Duodenal mucosa (tissue), 2 donors: ENCODE results near the gene NRXN2.
A peak's percentile ranks its signal among the peaks of the same experiment; 100 is the strongest.

ENCODE experiments used
- H3K27ac ChIP-seq: one replicate; pipeline ENCODE4 v1.7.0; 2013; ENCODE audit warnings: low read depth, low read length
- H3K27me3 ChIP-seq, 2 donors: one replicate each; pipeline ENCODE4 v1.7.0; 2013; ENCODE audit warnings: low read length in 2 of 2, control low read depth in 1 of 2; ENCODE audit not compliant: insufficient read depth in 2 of 2, control insufficient read depth in 1 of 2
- H3K36me3 ChIP-seq, 2 donors: one replicate each; pipeline ENCODE4 v1.7.0; 2013; ENCODE audit warnings: low read length in 2 of 2, control low read depth in 1 of 2; ENCODE audit not compliant: insufficient read depth in 2 of 2, control insufficient read depth in 1 of 2
- H3K4me1 ChIP-seq, 2 donors: one replicate each; pipeline ENCODE4 v1.7.0; 2013; ENCODE audit warnings: low read length in 2 of 2, control low read depth in 1 of 2; ENCODE audit not compliant: insufficient read depth in 2 of 2, control insufficient read depth in 1 of 2
- H3K4me3 ChIP-seq, 2 donors: one replicate each; pipeline ENCODE4 v1.7.0; 2013; ENCODE audit warnings: low read length in 2 of 2, low read depth in 1 of 2
- H3K9ac ChIP-seq, 2 donors: one replicate each; pipeline ENCODE4 v1.7.0; 2013; ENCODE audit warnings: low read length in 2 of 2, low read depth in 1 of 2
- H3K9me3 ChIP-seq, 2 donors: one replicate each; pipeline ENCODE4 v1.7.0; 2013; ENCODE audit warnings: low read length in 2 of 2, control low read depth in 1 of 2; ENCODE audit not compliant: control insufficient read depth in 1 of 2

Gene NRXN2

DNA sequence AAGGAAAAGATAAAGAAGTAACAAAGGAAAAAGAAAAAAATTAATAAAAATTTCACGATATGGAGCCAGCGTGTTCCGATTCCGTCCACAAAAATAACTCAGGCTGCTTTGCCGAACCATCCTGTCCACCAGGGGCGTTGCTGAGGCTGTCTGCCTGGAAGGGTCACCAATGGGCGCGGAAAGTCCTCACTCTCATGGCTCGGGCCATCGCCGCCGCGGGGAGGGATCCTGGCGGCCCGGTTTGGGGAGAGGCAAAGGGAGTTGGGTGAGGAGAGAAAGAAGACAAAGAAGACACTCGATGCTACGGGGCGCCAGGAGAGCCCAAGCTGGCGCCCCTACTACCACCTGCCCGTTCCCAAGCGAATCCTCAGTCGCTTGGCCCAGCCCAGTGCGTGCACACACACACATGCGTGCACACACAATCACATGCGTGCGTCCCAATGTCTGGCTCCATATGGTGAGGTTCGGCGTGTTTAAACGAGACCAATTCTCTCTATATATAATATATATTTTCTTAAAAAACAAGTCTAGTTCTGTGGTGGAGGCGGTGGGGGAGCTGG, 42.4 kb upstream of the NRXN2 start:
- Histone ChIP-seq H3K27ac (no peak overlapping the region), H3K4me1 (peaks cover 0 to 14% of the 10 kb centered on the region in 2 donors), H3K9ac (no peak overlapping the region)

DNA sequence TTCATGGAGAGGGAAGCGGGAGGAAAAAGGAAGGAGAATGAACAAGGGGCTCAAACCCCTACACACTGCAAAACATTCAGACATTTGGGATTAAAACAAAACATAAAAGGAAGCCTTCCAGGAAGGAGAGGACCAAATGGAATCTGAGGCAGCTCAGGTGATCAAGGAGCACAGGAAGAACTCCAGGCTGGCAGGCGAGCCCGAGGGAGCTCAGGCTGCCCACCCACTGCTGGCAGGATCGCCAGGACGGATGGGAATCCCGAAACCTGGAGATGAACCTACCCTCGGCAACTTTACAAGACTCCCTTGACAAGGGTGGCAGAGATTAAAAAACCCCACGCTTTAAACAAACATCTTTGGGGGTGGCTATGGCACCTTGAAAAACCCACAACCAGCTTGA, 41.8 kb upstream of the NRXN2 start:
- H3K9ac ChIP-seq: no peak overlapping the region
- no peaks in the 10 kb centered on the region for H3K9me3 ChIP-seq
- no peak overlapping the region for H3K4me3 ChIP-seq
- peaks cover 0 to 19% of the 10 kb centered on the region in 2 donors for H3K4me1 ChIP-seq
- H3K36me3 ChIP-seq: peaks cover 59 to 77% of the 10 kb centered on the region in 2 donors
- no peaks in the 10 kb centered on the region for H3K27me3 ChIP-seq
- no peak overlapping the region for H3K27ac ChIP-seq

More for the DNA sequence above, 42.4 kb upstream of the NRXN2 start:
- Histone ChIP-seq H3K4me3 (no peak overlapping the region), H3K27me3 (no peaks in the 10 kb centered on the region), H3K9me3 (no peaks in the 10 kb centered on the region), H3K36me3 (peaks cover 65 to 83% of the 10 kb centered on the region in 2 donors)

DNA sequence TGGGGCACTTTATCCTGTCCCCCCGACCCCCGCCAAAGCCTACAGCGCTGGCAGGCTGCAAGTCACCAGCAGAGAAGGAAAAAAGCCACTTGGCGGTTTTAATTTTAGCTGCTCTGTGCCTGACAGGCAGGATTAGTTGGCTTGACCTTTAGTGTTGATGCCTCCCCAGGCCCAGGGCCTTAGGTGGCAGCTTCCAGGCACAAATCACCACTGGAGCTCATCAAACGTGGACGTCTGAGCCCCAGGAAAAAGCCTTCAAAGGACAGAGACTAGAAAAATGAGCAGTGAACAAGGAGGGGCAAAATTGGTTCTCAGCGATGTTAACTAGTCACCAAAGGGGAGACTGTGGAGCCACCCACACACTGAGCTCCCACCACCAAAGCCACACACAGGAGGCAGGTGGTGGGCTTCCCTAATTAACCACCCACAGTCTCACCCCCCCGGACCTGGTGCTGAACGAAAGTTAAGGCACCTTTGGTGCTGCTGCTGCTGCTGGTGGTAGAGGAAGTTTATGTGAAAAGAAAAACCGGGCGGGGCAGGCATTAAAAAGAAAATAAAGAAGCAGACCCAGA, 41.1 kb upstream of the NRXN2 start:
- Histone ChIP-seq H3K27ac (no peak overlapping the region), H3K9me3 (no peaks in the 10 kb centered on the region), H3K4me1 (peaks cover 0 to 19% of the 10 kb centered on the region in 2 donors), H3K9ac (no peak overlapping the region), H3K27me3 (no peaks in the 10 kb centered on the region), H3K36me3 (peaks cover 53 to 70% of the 10 kb centered on the region in 2 donors), H3K4me3 (no peak overlapping the region)

DNA sequence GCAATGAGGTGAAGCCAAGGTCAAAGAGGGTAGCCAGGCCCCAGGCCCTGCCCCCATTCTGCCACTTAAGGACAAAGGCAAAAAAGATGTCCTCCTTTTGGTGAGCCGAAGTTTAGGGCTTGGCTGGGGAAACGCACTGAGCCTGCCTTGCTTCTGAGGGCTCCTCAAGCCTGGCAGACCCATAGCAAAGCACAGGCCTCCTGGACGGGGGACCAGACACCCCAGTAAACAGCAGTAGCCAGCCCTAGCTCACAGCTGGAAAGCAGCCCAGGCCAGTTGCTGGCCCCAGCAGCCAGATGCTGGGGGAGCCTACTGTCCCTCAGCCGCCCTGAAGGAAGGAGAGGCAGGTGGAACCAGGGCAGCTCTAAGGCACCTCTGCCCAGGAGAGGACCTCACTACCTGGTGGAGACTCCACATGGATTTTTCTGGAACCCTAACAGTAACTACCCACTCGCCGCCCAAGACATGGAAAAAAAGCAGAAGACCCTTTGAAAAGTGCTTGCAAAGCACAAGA, 40.6 kb upstream of the NRXN2 start:
- Histone ChIP-seq H3K36me3 (peaks cover 47 to 65% of the 10 kb centered on the region in 2 donors), H3K4me3 (no peak overlapping the region), H3K9me3 (no peaks in the 10 kb centered on the region), H3K9ac (no peak overlapping the region), H3K27me3 (no peaks in the 10 kb centered on the region), H3K4me1 (peaks cover 0 to 19% of the 10 kb centered on the region in 2 donors), H3K27ac (no peak overlapping the region)

DNA sequence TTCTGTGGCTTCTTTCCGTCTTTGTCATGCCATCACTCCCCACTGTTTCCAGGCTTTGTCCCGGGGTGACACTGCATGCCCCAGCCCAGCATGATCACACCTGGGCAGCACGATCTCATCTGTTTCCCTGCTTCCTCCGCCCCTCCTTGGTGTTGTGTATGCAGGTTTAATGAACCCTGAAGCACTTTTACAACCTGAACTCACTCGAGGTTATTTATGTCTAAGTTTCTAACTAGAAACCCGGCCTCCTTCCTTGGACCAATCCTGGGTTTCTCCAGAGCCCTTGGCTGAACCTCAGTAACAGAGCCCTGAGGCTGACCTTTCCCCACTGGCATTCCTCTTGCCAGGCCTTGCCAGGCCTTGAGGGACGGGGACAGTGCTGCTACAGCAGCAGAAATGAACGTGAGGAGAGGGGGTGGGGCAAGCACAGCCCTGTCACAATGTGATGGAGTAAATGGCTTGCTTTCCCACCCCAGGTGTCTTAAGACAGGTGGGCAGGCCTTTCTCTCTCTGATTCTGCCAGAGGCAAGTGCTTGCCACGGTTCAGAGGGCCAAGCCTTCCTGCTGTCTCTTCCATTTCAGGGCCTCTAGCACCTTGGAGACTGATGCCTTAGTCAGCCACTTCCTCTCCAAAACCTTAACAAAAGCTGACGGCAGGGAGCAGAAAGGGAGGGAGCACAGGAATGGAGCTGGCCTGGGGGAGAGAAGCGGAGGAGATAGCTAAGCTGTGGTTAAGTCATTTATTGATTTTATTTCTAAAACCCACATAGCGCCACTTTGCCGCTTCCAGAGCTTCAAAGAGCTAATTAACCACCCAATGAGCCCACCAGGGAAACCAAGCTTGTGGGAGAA, 39.9 kb upstream of the NRXN2 start:
- Histone ChIP-seq H3K4me1 (peaks cover 0 to 19% of the 10 kb centered on the region in 2 donors), H3K9me3 (no peaks in the 10 kb centered on the region), H3K27ac (no peak overlapping the region)

DNA sequence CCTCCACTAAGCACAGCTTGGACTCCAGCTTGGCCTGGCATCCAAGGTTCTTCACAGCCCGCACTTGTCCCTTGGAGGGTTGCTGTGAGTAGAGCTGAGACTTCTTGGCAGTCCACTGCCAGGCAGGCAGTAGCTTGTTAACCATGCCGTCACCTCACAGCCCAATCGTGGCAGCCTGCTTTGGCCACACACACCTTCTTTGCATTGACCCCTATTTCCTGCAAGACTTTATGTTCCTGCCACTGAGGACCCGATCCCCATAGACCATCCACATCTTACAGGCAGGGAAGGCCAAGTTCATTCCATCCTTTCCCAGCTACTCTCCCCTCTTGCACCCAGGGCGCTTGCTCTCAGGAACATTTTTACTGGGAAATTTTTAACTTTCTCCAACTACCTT, 39.3 kb upstream of the NRXN2 start:
- H3K27me3 ChIP-seq: no peaks in the 10 kb centered on the region
- peaks cover 0 to 19% of the 10 kb centered on the region in 2 donors for H3K4me1 ChIP-seq
- no peak overlapping the region for H3K9ac ChIP-seq
- no peak overlapping the region for H3K27ac ChIP-seq
- H3K4me3 ChIP-seq: no peak overlapping the region
- peaks cover 34 to 52% of the 10 kb centered on the region in 2 donors for H3K36me3 ChIP-seq
- H3K9me3 ChIP-seq: no peaks in the 10 kb centered on the region

More for the DNA sequence above, 39.9 kb upstream of the NRXN2 start:
- no peak overlapping the region for H3K4me3 ChIP-seq
- no peaks in the 10 kb centered on the region for H3K27me3 ChIP-seq
- peak overlapping the region in 1 of 2 donors; percentile 12 for H3K9ac ChIP-seq
- peaks cover 40 to 58% of the 10 kb centered on the region in 2 donors for H3K36me3 ChIP-seq

DNA sequence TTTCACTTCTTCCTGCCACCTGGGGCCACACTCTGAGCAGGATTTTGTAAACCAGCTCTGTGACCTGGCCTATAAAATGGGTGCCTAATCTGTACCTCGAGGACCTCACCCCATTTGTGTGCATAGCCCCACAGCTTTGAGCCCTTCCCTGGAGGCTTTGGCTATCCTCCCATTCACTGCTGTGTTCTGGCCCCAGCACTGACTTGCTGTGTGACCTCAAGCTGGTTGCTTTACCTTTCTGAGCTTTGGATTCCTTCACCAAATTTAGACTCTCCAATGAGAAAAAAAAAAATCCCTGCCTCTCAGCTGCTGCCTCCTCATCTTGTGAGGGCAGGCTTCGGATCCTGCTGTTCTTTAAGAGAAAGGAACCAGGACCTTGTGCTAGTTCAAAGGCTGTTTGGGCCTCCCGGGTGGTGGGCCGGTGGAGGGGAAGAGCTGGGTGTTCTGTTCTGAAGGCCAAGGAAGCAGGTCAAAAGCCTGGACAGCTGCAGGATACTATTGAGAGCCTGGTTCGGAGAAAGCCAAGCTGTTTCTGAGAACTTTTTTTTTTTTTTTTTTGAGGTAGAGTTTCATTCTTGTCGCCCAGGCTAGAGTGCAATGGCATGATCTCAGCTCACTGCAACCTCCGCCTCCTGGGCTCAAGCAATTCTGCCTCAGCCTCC, 37.9 kb upstream of the NRXN2 start:
- H3K27me3 ChIP-seq: no peaks in the 10 kb centered on the region
- no peaks in the 10 kb centered on the region for H3K9me3 ChIP-seq
- no peak overlapping the region for H3K4me3 ChIP-seq
- H3K36me3 ChIP-seq: peaks cover 31 to 41% of the 10 kb centered on the region in 2 donors
- H3K9ac ChIP-seq: no peak overlapping the region
- H3K27ac ChIP-seq: no peak overlapping the region
- H3K4me1 ChIP-seq: peaks cover 0 to 19% of the 10 kb centered on the region in 2 donors

DNA sequence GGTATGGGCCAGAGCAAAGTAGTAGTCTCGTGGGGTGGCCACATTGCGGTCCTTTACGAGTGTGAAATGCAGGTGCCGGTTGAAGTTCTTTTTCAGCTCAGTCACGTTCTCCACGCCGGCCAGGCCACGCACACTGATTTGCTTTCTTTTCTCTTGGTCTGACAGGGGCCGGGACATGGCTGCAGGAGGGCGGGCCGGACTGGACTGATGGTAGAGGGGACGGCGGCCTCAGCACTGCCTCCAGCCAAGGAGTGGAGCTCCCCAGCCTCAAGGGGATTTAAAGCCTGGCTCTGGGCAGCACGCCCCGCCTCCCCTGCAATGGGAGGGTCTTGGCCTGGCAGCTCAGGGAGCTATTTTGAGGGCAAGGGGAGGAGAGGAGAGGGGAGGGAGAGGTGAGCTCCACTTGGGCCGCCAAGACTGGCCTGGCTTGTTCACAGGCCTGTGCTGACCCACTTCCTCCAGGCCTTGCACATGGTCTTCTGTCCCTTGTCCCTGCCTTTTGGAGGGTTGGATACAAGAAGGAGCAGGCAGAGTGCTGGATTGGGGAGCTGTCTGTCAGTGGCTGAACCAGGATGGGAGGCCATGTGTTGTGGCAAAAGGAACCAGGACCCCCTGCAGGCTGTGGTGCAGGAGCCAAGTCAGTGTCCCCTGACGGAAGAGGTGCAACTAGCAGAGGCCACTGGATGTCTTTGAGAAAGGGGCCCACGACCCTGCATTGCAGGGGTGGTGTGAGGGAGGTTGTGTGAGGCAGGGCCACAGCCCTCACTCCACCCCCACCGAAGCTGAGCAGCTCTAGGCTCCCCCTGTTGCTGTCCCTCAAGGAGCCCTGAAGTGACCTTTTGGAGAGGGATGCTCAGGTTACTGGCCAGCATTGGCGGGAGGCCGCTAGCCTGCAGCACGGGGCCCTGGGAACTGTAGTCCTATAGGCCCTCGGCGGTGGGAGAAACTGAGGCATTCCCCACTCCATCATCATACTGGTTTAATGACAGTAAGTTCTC, 37.0 kb upstream of the NRXN2 start, which contains the start of gene PYGM:
Gene PYGM (minus strand): TSS at position 253 of the 998 bp plus-strand sequence. CDS start 76 bp downstream, at position 177.
- Histone ChIP-seq H3K4me3 (no peak within 1 kb of the TSS), H3K4me1 (peaks cover 0 to 18% of the 10 kb centered on the region in 2 donors), H3K36me3 (peaks cover 26 to 34% of the 10 kb centered on the region in 2 donors), H3K9me3 (no peaks in the 10 kb centered on the region), H3K27ac (no peak within 1 kb of the TSS), H3K27me3 (no peaks in the 10 kb centered on the region), H3K9ac (no peak within 1 kb of the TSS)

DNA sequence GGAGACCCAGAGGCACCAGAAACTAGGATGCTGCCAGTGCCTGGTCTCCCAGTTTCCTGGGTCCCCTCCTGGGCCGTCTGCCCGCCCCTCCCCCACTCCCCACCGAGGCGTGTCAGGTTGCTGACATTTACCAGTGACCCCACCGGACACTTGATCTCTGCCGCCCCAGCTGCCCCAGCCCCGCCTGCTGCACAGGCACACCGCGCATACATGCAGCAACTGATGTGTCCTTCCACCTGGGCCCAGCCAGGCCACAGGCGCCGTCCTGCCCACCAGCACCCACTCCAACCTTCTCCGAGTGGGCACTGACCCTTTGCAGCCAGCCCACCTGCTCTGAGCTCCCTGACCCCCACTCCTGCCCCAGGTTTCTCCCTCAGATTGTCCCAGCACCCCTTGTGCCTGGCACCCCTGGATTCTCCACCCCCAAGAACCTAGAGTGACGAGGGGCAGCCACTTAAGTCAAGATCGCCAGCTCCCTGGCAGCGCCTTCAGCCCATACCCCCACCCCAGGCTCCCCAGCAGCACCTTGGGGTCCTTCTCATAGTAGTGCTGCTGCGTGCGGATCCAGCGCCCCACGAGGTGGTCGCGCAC, 36.2 kb upstream of the NRXN2 start:
- H3K9me3 ChIP-seq: no peaks in the 10 kb centered on the region
- H3K27me3 ChIP-seq: no peaks in the 10 kb centered on the region
- no peak overlapping the region for H3K9ac ChIP-seq
- H3K36me3 ChIP-seq: peaks cover 19 to 27% of the 10 kb centered on the region in 2 donors
- no peak overlapping the region for H3K4me3 ChIP-seq
- peaks cover 0 to 12% of the 10 kb centered on the region in 2 donors for H3K4me1 ChIP-seq
- H3K27ac ChIP-seq: no peak overlapping the region
